OCI-LY1 (cell line): Measurements from ENCODE around the gene FRA10AC1.
A peak's percentile ranks its signal among the peaks of the same experiment; 100 is the strongest.

Experiments
- H2AFZ ChIP-seq: fragments of 200-600 bp; sonication (generic), shearing (Covaris generic); 2 replicates; pipeline ENCODE4 v1.6.0; 2014; ENCODE audit warnings: antibody characterized with exemption, mild to moderate bottlenecking, low read length
- H3F3A ChIP-seq: fragments of 200-600 bp; sonication (generic), shearing (Covaris generic); 2 replicates; pipeline ENCODE4 v1.6.0; 2014; ENCODE audit warnings: mild to moderate bottlenecking, antibody characterized with exemption, low read length, moderate library complexity; ENCODE audit not compliant: insufficient read depth
- H3K27ac ChIP-seq: fragments of 200-600 bp; sonication (generic); 2 replicates; pipeline ENCODE4 v1.5.1; 2014; ENCODE audit warnings: low read length, mixed run types, mild to moderate bottlenecking, low read depth; ENCODE audit not compliant: poor library complexity, severe bottlenecking
- H3K27me3 ChIP-seq: fragments of 200-600 bp; sonication (generic); 2 replicates; pipeline ENCODE4 v1.6.0; 2014; ENCODE audit warnings: antibody characterized with exemption, mild to moderate bottlenecking, low read length, moderate library complexity; ENCODE audit not compliant: insufficient read depth
- H3K36me3 ChIP-seq: fragments of 200-600 bp; sonication (generic); 2 replicates; pipeline ENCODE4 v1.6.1; 2014; ENCODE audit warnings: mild to moderate bottlenecking, antibody characterized with exemption, low read length, moderate library complexity, mixed read lengths; ENCODE audit not compliant: insufficient read depth
- H3K4me1 ChIP-seq: fragments of 200-600 bp; sonication (generic); 2 replicates; pipeline ENCODE4 v1.5.1; 2014; ENCODE audit warnings: mild to moderate bottlenecking, low read length, moderate library complexity; ENCODE audit not compliant: insufficient read depth, severe bottlenecking
- H3K4me2 ChIP-seq: fragments of 200-600 bp; sonication (generic), shearing (Covaris generic); 2 replicates; pipeline ENCODE4 v1.6.1; 2014; ENCODE audit warnings: low read length
- H3K4me3 ChIP-seq: fragments of 200-600 bp; sonication (generic); 2 replicates; pipeline ENCODE4 v1.5.1; 2014; ENCODE audit warnings: low read length, low read depth, mild to moderate bottlenecking, mixed read lengths; ENCODE audit not compliant: poor library complexity, severe bottlenecking
- H3K79me2 ChIP-seq: fragments of 200-600 bp; shearing (Covaris generic); 2 replicates; pipeline ENCODE4 v1.6.1; 2016; ENCODE audit warnings: mixed run types, low read length, mixed read lengths; ENCODE audit not compliant: insufficient read depth
- H3K9ac ChIP-seq: fragments of 200-600 bp; sonication (generic), shearing (Covaris generic); 2 replicates; pipeline ENCODE4 v1.6.1; 2014; ENCODE audit warnings: mild to moderate bottlenecking, low read length, mixed read lengths
- H3K9me2 ChIP-seq: fragments of 200-600 bp; sonication (generic), shearing (Covaris generic); 2 replicates; pipeline ENCODE4 v1.6.1; 2014; ENCODE audit warnings: low read depth, mild to moderate bottlenecking, low read length, mixed read lengths
- H3K9me3 ChIP-seq: fragments of 200-600 bp; shearing (Covaris generic); 2 replicates; pipeline ENCODE4 v1.6.1; 2014; ENCODE audit warnings: low read length, mixed read lengths
- H4K20me1 ChIP-seq: fragments of 200-600 bp; sonication (generic), shearing (Covaris generic); 2 replicates; pipeline ENCODE4 v1.6.0; 2016; ENCODE audit warnings: mild to moderate bottlenecking, low read length; ENCODE audit not compliant: insufficient read depth
- CTCF ChIP-seq: fragments of 200-600 bp; sonication (generic), shearing (Covaris generic); IDR thresholded peaks from 2 replicates; pipeline ENCODE4 v1.5.1; 2017; ENCODE audit warnings: mild to moderate bottlenecking, antibody characterized with exemption, low read length, moderate library complexity, mixed read lengths
- EZH2 ChIP-seq: fragments of 200-600 bp; sonication (generic), shearing (Covaris generic); IDR thresholded peaks from 2 replicates; pipeline ENCODE4 v1.8.0; 2017; ENCODE audit warnings: borderline replicate concordance, mixed run types, mild to moderate bottlenecking, antibody characterized with exemption, low read length, moderate library complexity, mixed read lengths

FRA10AC1 gene

GRCh38 chr10:93702210-93703001, at the start of gene FRA10AC1:
Gene FRA10AC1, minus strand, starts transcription at chr10:93702592. Its CDS starts 2,486 bp downstream, at chr10:93700106.
- Histone ChIP-seq H3F3A (no peaks in the 10 kb centered on the region), H3K79me2 (no peaks in the 10 kb centered on the region), H3K9me2 (no peaks in the 10 kb centered on the region), H3K9ac (peak within 1 kb of the TSS; percentile 90), H3K27me3 (no peaks in the 10 kb centered on the region), H4K20me1 (no peaks in the 10 kb centered on the region), H3K4me1 (peaks cover 15% of the 10 kb centered on the region), H3K9me3 (no peaks in the 10 kb centered on the region), H3K27ac (peak within 1 kb of the TSS; percentile 64), H2AFZ (peak within 1 kb of the TSS; percentile 100), H3K4me3 (peak within 1 kb of the TSS; percentile 85), H3K4me2 (peak within 1 kb of the TSS; percentile 97), H3K36me3 (peaks cover 6% of the 10 kb centered on the region; the same call in 1 of the 2 replicates)
- TF ChIP-seq EZH2 = no peak
- TF ChIP-seq CTCF = peak; percentile 9; the same call in 1 of the 2 replicates

- Histone ChIP-seq H3K4me2 (peak overlapping the region; percentile 42), H3K9me2 (no peaks in the 10 kb centered on the region), H3K9ac (no peak overlapping the region), H3K9me3 (no peaks in the 10 kb centered on the region), H3K27me3 (no peaks in the 10 kb centered on the region), H4K20me1 (no peaks in the 10 kb centered on the region), H2AFZ (no peak overlapping the region), H3K4me3 (no peak overlapping the region), H3K27ac (no peak overlapping the region), H3K79me2 (no peaks in the 10 kb centered on the region), H3K36me3 (no peaks in the 10 kb centered on the region), H3K4me1 (no peaks in the 10 kb centered on the region), H3F3A (no peaks in the 10 kb centered on the region)
- TF ChIP-seq EZH2 (no peak), CTCF (no peak)
These were observed 49.4 kb upstream of the FRA10AC1 start for GRCh38 chr10:93751832-93752231.

GRCh38 chr10:93751124-93751523, 48.7 kb upstream of the FRA10AC1 start:
- no peaks in the 10 kb centered on the region for H3F3A ChIP-seq
- H3K79me2 ChIP-seq = no peaks in the 10 kb centered on the region
- H4K20me1 ChIP-seq = no peaks in the 10 kb centered on the region
- H3K9me2 ChIP-seq = no peaks in the 10 kb centered on the region
- H3K27me3 ChIP-seq = no peaks in the 10 kb centered on the region
- H3K4me3 ChIP-seq = no peak overlapping the region
- no peak overlapping the region for H3K9ac ChIP-seq
- TF ChIP-seq CTCF = no peak
- no peak for TF ChIP-seq EZH2
- no peak overlapping the region for H3K4me2 ChIP-seq
- H3K27ac ChIP-seq = no peak overlapping the region
- no peak overlapping the region for H2AFZ ChIP-seq
- H3K36me3 ChIP-seq = no peaks in the 10 kb centered on the region
- no peaks in the 10 kb centered on the region for H3K4me1 ChIP-seq
- H3K9me3 ChIP-seq = no peaks in the 10 kb centered on the region
